HepG2 (cell line): Measurements from ENCODE around the gene MVP. TPM values are rescaled to one million over a fixed set of nuclear protein-coding genes. Genes with fewer than 3 reads are reported as not detected.

ENCODE experiments used
- DMAP1 ChIP-seq: IDR thresholded peaks from 2 replicates; pipeline ENCODE4 v1.6.1; 2016
- FOSL2 ChIP-seq: sonication (generic); formaldehyde crosslinking; IDR thresholded peaks from 2 replicates; pipeline ENCODE4 v1.4.0; 2020; ENCODE audit warnings: missing genetic modification reagents
- FOXK1 ChIP-seq: sonication (generic); formaldehyde crosslinking; IDR thresholded peaks from 2 replicates; pipeline ENCODE4 v1.4.0; 2020; ENCODE audit warnings: low read depth, missing genetic modification reagents, borderline replicate concordance
- HIVEP1 ChIP-seq: sonication (generic); formaldehyde crosslinking; IDR thresholded peaks from 2 replicates; pipeline ENCODE4 v1.4.0; 2020; ENCODE audit warnings: mild to moderate bottlenecking, missing genetic modification reagents
- JDP2 ChIP-seq: sonication (generic); formaldehyde crosslinking; IDR thresholded peaks from 2 replicates; pipeline ENCODE4 v1.8.1; 2022; ENCODE audit warnings: missing genetic modification reagents, borderline replicate concordance
- KAT2B ChIP-seq: fragments of 150-350 bp; IDR thresholded peaks from 2 replicates; pipeline ENCODE4 v1.6.1; 2014; ENCODE audit warnings: low read depth, low read length, borderline replicate concordance
- KDM2A ChIP-seq: sonication (generic); formaldehyde crosslinking; IDR thresholded peaks from 2 replicates; pipeline ENCODE4 v1.4.0; 2020; ENCODE audit warnings: low read depth, missing genetic modification reagents, borderline replicate concordance
- KDM5B ChIP-seq: sonication (generic); formaldehyde crosslinking; IDR thresholded peaks from 2 replicates; pipeline ENCODE4 v1.4.0; 2020; ENCODE audit warnings: missing genetic modification reagents, mild to moderate bottlenecking, borderline replicate concordance
- KLF12 ChIP-seq: sonication (generic); formaldehyde crosslinking; IDR thresholded peaks from 2 replicates; pipeline ENCODE4 v1.4.0; 2020; ENCODE audit warnings: missing genetic modification reagents, borderline replicate concordance
- PHF8 ChIP-seq: sonication (generic); formaldehyde crosslinking; IDR thresholded peaks from 2 replicates; pipeline ENCODE4 v1.5.0; 2020; ENCODE audit warnings: missing genetic modification reagents
- POLR2G ChIP-seq: fragments of 200-400 bp; formaldehyde crosslinking; IDR thresholded peaks from 2 replicates; pipeline ENCODE4 v1.6.1; 2018; ENCODE audit warnings: mild to moderate bottlenecking, low read depth, low read length, moderate library complexity
- RXRA ChIP-seq: sonication (generic); formaldehyde crosslinking; IDR thresholded peaks from 2 replicates; pipeline ENCODE4 v1.5.1; 2020; ENCODE audit warnings: missing genetic modification reagents
- RXRB ChIP-seq: IDR thresholded peaks from 2 replicates; pipeline ENCODE4 v1.6.1; 2016; ENCODE audit warnings: borderline replicate concordance, missing genetic modification reagents, missing compliant biosample characterization
- SIN3A ChIP-seq: IDR thresholded peaks from 2 replicates; pipeline ENCODE4 v1.6.1; 2011; ENCODE audit warnings: low read depth, mild to moderate bottlenecking, control low read depth, low read length, borderline replicate concordance
- SP2 ChIP-seq: sonication (generic); formaldehyde crosslinking; IDR thresholded peaks from 2 replicates; pipeline ENCODE4 v1.5.1; 2020; ENCODE audit warnings: mild to moderate bottlenecking, missing genetic modification reagents
- TAF15 ChIP-seq: fragments of 200-400 bp; formaldehyde crosslinking; IDR thresholded peaks from one replicate; pipeline ENCODE4 v1.6.1; 2018; ENCODE audit warnings: mild to moderate bottlenecking, low read depth, low read length; ENCODE audit not compliant: poor library complexity, severe bottlenecking
- TCF7 ChIP-seq: sonication (generic); IDR thresholded peaks from 2 replicates; pipeline ENCODE4 v1.6.1; 2016; ENCODE audit warnings: antibody characterized with exemption, low read depth
- ZNF224 ChIP-seq: sonication (generic); formaldehyde crosslinking; IDR thresholded peaks from 2 replicates; pipeline ENCODE4 v1.5.0; 2020; ENCODE audit warnings: mild to moderate bottlenecking, missing genetic modification reagents
- ZNF326 ChIP-seq: sonication (generic); formaldehyde crosslinking; IDR thresholded peaks from 2 replicates; pipeline ENCODE4 v1.4.0; 2020; ENCODE audit warnings: missing genetic modification reagents, borderline replicate concordance
- ZNF549 ChIP-seq: sonication (generic); formaldehyde crosslinking; IDR thresholded peaks from 2 replicates; pipeline ENCODE4 v1.5.0; 2020; ENCODE audit warnings: missing genetic modification reagents
- ZSCAN9 ChIP-seq: IDR thresholded peaks from 2 replicates; pipeline ENCODE4 v1.6.1; 2016; ENCODE audit warnings: borderline replicate concordance
- polyA plus RNA-seq, 8 experiments: library from polyadenylated mRNA; depleted of rRNA in 3 of 8; stranded (reverse) in 7 of 8; unstranded in 1 of 8; fragments of >200 nt; fragmentation: Illumina TruSeq in 4 of 8; extraction: Trizol in 4 of 8; gene quantifications; 2 replicates each; pipeline versions ENCODE4 v1.2.1 to v1.2.3, GENCODE V29; 2011 to 2016; ENCODE audit warnings: low read depth in 4 of 8, missing spikeins in 1 of 8, mixed read lengths in 1 of 8; ENCODE audit not compliant: insufficient read depth in 1 of 8
- total RNA-seq, 5 experiments: library from RNA; depleted of rRNA; stranded (reverse); fragments of >200 nt; fragmentation: Illumina TruSeq; extraction: Trizol; gene quantifications; 2 replicates each; pipeline ENCODE4 v1.2.3, GENCODE V29; 2016; ENCODE audit warnings: low read depth in 1 of 5
- TF ChIP-seq, protein P1 (sequence below): sonication (generic); formaldehyde crosslinking; IDR thresholded peaks from 2 replicates; pipeline ENCODE4 v1.4.0; 2020; ENCODE audit warnings: missing genetic modification reagents, borderline replicate concordance
- TF ChIP-seq, protein P2 (sequence below): sonication (generic); formaldehyde crosslinking; IDR thresholded peaks from 2 replicates; pipeline ENCODE4 v1.4.0; 2020; ENCODE audit warnings: missing genetic modification reagents, borderline replicate concordance

MVP gene
- total and polyA plus RNA-seq, 2 of the 13 experiments (the other 11 are each of a cell fraction or from before 2014, with no cell fraction given) = 22.9 to 43.5 TPM

DNA sequence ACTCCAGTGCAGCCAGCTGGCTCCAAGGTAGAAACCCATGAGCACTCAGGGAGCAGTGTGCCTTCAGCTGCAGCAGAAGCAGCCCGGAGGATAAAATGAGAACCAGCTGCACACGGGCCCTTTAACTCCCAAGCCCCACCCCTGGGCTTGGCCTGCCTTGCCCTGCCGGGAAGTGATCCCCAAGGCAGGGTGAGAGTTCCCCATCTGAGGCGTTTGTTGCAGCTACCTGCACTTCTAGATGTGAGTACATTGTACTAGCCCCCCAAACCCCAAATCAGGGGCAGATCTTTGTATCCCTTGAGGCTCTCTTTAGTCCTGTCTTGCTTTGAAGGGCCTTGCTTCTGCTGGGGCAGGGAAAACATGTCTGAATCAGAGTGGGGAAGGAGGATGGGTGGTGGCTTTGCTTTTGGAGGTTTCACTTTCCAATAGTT is at the start of gene MVP (continued):
- TF ChIP-seq SIN3A = peak; percentile 65; the same call in 1 of the 2 replicates
- peak; percentile 25; the same call in 1 of the 2 replicates for TF ChIP-seq KLF12 (CRISPR knock-in tag)
- TF ChIP-seq PHF8 (CRISPR knock-in tag) = 0 out of 2 replicates have a peak, but pooled peaks have one; percentile 25
- no peak for TF ChIP-seq TAF15
- peak; percentile 56; the same call in 1 of the 2 replicates for TF ChIP-seq ZSCAN9
- TF ChIP-seq RXRB (CRISPR knock-in tag) = peak; percentile 10; the same call in 1 of the 2 replicates
- no peak for TF ChIP-seq ZNF224 (CRISPR knock-in tag)
- TF ChIP-seq, protein P1, sequence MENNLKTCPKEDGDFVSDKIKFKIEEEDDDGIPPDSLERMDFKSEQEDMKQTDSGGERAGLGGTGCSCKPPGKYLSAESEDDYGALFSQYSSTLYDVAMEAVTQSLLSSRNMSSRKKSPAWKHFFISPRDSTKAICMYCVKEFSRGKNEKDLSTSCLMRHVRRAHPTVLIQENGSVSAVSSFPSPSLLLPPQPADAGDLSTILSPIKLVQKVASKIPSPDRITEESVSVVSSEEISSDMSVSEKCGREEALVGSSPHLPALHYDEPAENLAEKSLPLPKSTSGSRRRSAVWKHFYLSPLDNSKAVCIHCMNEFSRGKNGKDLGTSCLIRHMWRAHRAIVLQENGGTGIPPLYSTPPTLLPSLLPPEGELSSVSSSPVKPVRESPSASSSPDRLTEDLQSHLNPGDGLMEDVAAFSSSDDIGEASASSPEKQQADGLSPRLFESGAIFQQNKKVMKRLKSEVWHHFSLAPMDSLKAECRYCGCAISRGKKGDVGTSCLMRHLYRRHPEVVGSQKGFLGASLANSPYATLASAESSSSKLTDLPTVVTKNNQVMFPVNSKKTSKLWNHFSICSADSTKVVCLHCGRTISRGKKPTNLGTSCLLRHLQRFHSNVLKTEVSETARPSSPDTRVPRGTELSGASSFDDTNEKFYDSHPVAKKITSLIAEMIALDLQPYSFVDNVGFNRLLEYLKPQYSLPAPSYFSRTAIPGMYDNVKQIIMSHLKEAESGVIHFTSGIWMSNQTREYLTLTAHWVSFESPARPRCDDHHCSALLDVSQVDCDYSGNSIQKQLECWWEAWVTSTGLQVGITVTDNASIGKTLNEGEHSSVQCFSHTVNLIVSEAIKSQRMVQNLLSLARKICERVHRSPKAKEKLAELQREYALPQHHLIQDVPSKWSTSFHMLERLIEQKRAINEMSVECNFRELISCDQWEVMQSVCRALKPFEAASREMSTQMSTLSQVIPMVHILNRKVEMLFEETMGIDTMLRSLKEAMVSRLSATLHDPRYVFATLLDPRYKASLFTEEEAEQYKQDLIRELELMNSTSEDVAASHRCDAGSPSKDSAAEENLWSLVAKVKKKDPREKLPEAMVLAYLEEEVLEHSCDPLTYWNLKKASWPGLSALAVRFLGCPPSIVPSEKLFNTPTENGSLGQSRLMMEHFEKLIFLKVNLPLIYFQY (CRISPR knock-in tag) = 0 out of 2 replicates have a peak, but pooled peaks have one; percentile 14
- no peak for TF ChIP-seq KAT2B
- TF ChIP-seq TCF7 = no peak
- TF ChIP-seq FOSL2 (CRISPR knock-in tag) = 0 out of 2 replicates have a peak, but pooled peaks have one; percentile 27
- no peak for TF ChIP-seq ZNF549 (CRISPR knock-in tag)
- TF ChIP-seq DMAP1 (CRISPR knock-in tag) = no peak
- TF ChIP-seq, protein P2, sequence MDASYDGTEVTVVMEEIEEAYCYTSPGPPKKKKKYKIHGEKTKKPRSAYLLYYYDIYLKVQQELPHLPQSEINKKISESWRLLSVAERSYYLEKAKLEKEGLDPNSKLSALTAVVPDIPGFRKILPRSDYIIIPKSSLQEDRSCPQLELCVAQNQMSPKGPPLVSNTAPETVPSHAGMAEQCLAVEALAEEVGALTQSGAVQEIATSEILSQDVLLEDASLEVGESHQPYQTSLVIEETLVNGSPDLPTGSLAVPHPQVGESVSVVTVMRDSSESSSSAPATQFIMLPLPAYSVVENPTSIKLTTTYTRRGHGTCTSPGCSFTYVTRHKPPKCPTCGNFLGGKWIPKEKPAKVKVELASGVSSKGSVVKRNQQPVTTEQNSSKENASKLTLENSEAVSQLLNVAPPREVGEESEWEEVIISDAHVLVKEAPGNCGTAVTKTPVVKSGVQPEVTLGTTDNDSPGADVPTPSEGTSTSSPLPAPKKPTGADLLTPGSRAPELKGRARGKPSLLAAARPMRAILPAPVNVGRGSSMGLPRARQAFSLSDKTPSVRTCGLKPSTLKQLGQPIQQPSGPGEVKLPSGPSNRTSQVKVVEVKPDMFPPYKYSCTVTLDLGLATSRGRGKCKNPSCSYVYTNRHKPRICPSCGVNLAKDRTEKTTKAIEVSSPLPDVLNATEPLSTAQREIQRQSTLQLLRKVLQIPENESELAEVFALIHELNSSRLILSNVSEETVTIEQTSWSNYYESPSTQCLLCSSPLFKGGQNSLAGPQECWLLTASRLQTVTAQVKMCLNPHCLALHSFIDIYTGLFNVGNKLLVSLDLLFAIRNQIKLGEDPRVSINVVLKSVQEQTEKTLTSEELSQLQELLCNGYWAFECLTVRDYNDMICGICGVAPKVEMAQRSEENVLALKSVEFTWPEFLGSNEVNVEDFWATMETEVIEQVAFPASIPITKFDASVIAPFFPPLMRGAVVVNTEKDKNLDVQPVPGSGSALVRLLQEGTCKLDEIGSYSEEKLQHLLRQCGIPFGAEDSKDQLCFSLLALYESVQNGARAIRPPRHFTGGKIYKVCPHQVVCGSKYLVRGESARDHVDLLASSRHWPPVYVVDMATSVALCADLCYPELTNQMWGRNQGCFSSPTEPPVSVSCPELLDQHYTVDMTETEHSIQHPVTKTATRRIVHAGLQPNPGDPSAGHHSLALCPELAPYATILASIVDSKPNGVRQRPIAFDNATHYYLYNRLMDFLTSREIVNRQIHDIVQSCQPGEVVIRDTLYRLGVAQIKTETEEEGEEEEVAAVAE (CRISPR knock-in tag) = no peak
- peak; percentile 69; the same call in 1 of the 2 replicates for TF ChIP-seq POLR2G
- TF ChIP-seq RXRA (CRISPR knock-in tag) = peak; percentile 46; the same call in 1 of the 2 replicates
- no peak for TF ChIP-seq JDP2
- no peak for TF ChIP-seq SP2 (CRISPR knock-in tag)
- peak; percentile 51; the same call in 1 of the 2 replicates for TF ChIP-seq HIVEP1 (CRISPR knock-in tag)
- no peak for TF ChIP-seq ZNF326
- TF ChIP-seq FOXK1 (CRISPR knock-in tag) = no peak
- 0 out of 2 replicates have a peak, but pooled peaks have one; percentile 24 for TF ChIP-seq KDM5B (CRISPR knock-in tag)
- peak; percentile 52; the same call in 1 of the 2 replicates for TF ChIP-seq KDM2A (CRISPR knock-in tag)
